NCI-H146 treated with DMSO at 0.1 percent for 48 hours (cell line): Measurements from ENCODE around the gene ELOVL6.
"Not testable (repeated sequence)": the region's sequence is repeated elsewhere in the genome, so short reads cannot be mapped to it uniquely, and the experiment has no call there.

ENCODE experiments used
- DNase-seq: peaks from one replicate; lab custom pipeline; 2025; ENCODE audit not compliant: unreplicated experiment; lab: John Stamatoyannopoulos, UW

ELOVL6 gene

DNA sequence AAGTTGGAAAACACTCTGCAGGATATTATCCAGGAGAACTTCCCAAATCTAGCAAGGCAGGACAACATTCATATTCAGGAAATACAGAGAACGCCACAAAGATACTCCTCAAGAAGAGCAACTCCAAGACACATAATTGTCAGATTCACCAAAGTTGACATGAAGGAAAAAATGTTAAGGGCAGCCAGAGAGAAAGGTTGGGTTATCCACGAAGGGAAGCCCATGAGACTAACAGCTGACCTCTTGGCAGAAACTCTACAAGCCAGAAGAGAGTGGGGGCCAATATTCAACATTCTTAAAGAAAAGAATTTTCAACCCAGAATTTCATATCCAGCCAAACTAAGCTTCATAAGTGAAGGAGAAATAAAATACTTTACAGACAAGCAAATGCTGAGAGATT lies 120.3 kb downstream of the ELOVL6 start:
- not testable (repeated sequence) for DNase-seq

DNA sequence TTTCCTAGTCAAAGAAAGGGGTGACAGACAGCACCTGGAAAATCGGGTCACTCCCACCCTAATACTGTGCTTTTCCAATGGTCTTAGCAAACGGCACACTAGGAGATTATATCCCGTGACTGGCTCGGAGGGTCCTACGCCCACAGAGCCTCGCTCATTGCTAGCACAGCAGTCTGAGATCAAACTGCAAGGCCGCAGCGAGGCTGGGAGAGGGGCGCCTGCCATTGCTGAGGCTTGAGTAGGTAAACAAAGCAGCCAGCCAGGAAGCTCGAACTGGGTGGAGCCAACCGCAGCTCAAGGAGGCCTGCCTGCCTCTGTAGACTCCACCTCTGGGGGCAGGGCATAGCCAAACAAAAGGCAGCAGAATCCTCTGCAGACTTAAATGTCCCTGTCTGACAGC lies 121.6 kb downstream of the ELOVL6 start:
- DNase-seq = not testable (repeated sequence)

DNA sequence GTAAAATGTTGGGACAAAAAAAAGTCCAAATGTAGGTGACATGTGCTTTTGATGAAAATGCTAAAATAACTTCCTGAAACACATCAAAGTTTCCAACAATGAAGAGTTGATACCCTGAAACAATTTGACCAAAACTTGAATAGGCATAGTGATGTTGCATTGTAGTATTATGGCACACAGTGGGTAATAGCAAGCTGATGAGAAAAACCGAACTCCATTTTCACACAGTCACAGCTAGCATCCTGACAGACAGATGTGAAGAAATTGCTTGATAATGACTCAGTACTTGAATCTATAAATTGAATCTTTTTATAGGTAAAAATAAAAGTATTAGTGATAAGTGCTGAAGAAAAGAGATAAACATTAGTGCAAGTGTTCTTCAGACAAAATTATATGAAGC lies 122.5 kb downstream of the ELOVL6 start:
- DNase-seq = no peak

DNA sequence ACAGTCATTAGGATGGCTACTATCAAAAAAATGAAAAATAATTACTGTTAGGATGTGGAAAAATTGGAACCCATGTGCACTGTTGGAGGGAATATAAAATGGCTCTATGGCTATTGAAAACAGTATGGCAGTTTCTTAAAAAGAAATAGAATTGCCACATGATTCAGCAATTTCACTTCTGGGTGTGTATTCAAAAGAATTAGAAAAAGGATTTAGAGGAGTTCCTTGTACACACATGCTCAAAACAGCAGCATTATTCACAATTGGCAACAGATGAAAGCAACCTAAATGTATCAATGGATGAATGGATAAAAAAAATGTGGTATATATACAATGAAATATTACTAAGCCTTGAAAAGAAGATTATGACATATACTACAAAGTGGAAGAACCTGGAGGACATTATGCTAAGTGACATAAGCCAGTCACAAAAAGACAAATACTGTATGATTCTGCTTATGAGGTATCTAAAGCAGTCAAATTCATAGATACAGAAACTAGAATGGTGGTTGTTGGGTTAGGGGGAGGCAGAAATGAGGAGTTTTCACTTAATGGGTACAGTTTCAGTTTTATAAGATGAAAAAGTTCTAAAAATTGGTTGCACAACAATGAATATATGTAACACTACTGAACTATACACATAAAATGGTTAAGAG lies 123.2 kb downstream of the ELOVL6 start:
- no peak for DNase-seq

DNA sequence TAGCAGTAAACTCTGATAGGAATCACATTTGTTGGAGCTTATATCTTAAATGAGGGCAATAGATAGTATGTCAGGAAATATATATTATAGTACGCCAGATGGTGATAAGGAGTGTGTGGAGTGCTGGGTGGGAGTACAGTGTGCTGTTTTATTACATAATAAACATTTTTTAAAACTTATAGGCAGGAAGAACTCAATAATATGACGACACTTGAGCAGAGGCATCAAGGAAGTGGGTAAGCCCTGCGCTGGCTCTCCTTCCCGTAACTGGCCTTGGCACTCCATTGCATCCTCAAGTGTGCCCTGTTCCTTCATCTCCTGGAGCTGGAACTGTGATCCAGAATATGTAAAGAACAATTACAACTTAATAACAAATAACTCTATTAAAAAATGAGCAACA lies 123.8 kb downstream of the ELOVL6 start:
- DNase-seq = no peak

DNA sequence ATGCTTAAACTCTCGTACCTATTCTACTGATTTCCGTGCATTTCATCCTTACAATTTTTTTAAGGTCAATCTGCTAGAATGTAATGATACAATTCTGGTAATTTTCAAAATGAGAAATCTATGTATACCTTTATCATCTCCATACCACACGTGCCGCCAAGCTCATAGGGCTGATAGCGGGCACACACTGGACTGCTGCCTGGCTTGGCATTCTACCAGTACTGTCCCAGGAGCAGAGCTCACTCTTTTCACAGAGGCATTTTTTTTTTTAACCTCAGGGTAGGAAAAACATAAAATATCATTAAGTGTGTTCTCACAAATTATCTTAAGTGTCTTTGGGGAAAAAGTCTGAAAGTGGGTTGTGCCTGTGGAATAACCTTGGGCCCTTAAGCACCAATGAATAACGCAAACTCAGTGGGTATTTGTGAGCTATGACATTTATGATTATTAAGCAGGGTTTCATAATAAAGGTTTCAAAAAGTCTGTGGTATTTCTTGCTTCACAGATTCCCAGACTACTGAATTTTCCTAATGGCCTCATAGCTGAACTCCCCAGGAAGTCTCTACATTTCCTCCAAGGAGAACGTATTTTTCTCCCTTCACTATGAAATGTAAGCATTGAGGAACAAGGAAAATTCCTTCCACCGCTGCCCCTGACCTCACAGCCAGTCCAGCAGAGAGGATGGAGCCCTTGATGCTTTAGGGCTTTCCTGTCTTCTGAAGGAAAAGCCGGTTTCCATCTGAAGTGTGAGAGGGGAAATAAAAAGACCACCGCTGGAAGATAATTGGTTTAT lies 125.2 kb downstream of the ELOVL6 start:
- no peak for DNase-seq

DNA sequence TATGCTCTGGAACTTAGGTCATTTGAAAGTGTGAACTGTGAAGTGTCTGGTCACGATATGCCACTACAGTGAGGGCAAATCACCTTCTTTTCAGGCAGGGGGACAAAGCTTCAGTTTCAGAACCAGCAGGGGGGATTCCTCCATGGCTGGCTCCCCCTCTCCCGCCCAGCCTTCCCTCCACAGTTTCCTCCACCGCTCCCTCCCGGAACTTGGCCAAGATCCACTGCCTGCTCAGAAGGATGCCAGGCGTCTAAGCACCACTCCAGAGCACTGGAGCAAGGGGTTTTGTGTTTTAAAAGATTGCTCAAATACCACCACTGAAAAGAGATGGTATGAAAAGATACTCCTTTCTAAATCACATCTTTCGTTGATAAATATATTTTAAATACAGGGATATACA lies 126.9 kb downstream of the ELOVL6 start:
- no peak for DNase-seq

DNA sequence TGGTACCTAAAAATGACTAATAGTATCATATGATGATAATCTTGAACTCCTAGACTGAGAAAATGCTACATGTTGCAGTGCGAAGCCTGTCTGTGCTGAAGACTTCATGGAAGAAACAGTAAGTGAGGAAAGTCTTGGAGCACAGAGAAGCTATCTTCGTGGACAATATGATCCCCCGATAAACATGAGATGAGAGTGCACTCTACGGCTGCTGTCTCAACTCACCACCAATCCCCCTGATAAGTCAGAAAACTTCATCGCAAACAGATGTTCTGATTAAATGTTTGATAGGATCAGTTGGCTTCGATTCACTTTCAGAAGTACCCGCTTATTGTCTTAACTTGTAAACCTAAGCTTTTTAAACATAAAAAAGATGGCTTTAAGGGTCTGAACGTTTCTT lies 130.2 kb downstream of the ELOVL6 start:
- no peak for DNase-seq

DNA sequence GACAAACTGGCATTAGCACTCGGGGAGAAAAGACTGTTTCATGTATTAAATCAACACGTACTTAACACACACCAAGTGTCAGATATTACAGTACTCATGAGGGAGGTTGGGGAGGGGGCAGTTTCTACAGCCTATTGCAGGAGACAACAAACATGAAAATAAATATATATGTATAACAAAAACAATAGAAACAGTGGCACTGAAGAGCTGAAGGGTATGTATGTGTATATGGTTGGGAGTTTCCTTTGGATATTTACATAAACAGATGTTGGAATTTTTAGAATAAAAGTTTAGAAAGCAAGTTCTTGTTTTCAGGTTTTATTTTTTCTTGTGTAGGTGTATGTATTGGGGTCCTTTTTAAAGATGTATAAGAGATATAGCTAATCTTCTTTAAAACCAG lies 133.5 kb downstream of the ELOVL6 start:
- no peak for DNase-seq

DNA sequence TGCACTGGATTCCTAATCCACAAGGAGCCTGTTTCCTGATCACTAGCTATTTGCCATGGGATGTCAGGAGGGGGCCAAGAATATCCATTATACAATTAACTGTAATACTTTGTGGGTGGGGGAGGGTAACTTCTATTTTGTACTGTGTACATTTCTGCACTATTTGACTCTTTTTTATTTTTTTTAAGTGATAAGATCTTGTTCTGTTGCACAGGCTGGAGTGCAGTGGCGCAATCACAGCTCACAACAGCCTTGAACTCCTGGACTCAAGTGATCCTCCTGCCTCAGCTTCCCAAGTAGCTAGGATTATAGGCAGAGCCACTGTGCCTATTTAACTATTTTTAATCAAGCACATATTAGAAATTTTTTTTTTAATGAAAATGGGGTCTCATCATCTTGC lies 134.1 kb downstream of the ELOVL6 start:
- no peak for DNase-seq

DNA sequence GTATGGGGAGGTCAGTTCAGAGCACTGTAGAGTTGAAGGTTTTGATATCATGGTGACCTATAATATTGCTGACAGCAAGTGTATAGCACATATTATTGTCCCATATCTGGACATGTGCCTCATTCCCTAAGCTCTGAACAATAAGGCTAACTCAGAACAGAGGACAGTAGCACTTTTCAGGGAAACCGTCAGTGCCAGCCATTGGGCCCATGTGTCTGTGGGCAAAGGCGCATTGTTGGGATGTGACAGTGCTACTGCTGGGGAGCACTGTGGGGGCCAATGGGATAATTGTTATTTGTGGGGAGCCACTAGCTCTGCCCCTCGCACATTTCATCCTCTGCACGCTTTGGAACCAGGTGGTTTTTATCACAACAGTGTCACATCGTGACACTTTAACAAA lies 136.2 kb downstream of the ELOVL6 start:
- DNase-seq = no peak

DNA sequence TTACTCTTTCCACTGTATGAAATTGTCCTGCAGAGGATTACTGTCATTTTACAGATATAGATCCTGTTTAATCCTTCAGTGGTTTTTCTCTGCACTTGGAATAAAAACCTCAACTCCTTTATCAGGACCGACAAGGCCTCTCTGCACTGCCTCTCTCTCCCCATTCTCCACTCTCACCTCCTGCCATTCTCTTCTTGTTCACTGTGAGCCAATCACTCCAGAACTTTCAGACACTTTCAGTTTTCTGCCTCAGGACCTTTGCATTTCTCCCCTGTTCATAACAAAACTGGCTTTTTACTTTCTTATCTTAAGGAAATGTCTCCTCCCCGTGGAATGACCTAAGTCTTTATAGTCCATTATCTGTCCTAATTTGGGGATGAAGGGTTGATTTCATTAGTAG lies 137.3 kb downstream of the ELOVL6 start:
- no peak for DNase-seq

DNA sequence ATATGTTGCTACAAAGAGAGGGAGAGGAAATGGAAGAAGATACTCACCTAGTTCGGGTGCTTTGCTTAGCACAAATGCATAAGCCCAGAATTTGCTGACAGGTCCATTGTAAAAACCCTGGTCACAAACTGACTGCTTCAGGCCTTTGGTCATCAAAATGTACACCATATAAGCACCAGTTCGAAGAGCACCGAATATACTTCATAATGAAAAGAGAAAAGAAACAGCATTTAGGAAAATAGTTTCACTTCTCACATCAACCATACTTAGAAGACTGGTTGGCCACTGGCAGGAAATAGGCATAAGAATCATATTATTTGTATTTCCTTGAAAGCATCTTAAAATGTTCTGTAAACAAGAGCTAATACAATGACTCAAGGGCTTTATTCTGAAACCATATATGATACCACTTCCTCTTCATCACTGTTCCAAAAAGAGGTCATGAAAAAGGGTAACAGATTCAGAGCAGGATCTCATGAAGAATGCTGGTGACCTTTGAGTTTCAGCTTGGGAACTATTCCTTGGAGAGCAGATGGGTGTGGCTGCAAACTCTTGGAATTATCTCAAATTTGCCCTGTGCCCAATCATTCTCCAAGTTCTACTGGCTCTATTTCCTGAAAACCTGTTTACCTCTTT lies 138.7 kb downstream of the ELOVL6 start:
- DNase-seq = no peak

DNA sequence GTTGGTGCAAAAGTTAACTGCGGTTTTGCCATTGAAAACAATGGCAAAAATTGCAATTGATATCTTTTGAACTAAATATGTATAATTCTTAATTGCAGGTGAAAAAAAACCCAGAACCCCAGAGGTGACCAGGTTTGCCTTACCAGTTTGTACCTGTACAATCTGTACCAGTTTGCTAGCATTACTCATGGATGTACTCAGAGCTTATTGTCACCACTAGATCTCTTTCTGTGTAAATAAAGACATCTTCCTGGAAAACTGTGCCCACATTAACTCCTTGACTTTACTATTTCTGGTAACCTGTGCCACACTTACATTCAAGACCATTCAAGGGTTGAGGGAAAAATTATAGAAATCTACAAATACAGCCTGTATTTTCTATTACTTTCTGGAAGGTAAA lies 139.7 kb downstream of the ELOVL6 start:
- DNase-seq = no peak

DNA sequence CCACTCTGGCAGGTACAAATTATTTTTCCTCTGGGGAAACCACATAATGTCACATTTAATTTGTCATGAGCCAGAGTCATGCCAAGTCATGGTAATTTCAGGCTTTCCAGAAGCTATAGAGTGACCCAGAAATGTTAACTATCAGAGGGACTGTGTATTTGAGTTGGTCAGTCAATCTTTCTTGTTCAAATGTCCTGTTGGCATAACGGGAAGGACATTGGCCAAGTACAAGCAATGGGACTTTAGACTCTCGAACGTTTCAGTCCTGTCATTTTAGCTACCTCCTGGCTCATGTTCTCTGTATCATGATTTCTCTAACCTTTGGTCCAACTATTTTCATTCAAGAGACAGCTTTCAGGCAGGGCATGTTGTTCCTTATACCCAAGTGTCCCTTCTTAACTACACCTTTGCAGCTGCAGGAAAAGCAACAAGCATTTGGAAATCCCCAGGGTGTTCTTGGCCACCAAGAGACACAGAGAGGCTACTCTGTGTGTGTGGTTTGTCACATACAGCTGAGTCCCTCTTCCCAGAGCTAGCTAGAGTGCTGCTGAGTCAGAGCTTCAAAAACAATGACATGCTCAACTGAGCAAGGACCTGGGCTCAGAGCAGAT lies 143.2 kb downstream of the ELOVL6 start:
- DNase-seq = no peak

DNA sequence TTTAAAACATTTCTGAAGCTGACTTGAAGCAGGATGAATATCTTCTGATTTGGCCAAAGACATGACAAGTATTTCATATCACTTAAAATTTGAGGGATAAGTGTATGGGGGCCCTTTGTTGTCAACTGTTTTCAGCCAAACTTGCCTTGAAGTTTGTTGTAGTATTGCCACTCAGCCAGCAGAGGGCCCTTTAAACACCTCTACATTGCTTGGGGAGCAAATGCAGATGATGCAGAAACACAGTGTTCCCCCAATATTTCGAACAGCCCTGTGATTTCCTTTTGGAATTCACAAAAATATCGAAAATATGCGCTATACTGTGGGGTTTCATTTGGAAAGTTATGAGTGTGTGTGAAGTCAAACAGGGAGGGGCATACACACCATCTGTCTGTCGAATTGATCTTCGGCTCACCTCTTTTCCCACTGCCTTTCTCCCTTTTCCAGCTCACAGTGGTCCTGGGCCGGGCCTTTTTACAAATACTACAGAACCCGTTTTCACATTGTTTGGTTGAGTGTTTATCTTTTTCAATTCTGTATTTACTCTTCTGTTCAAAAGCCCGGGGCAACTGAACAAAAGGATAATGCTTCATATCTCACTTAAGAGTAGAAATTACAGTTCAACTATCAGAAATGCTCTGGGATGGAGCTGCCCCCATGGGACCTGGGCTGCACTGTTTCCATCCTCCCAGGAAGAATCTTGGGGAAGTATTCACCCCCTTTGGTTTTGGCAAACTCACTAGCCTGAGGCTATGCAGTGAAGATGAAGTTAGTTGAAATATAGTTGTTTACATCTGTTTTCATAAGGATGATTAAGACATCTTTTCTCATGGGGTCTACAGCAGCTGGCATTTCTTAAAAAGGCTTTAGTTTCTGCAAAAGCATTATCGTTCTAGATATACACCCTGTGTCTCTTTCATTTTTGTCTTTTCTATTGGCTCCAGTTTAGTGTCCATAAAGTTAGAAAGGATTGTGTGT lies 148.2 kb downstream of the ELOVL6 start:
- no peak for DNase-seq

DNA sequence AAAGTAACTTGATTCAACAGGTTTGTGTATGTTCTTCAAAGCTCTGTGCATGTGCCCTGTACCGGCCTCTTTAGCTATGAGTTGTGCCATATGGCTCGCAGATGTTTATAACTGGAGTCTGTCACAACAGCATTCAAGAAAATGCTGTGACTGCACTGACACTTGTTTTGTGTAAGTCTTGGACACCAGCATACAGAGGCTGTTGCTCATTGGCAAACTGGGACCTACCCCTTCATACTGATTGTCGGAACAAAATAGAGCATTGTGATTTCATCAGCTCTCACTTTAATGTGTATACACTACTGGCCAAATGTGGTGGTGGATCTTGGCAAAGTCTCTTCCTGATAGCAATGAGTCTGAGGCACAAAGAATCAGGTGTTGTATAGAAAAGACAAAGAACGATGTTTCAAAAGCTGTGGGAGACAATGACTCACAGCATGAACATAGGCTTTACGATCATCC lies 151.8 kb downstream of the ELOVL6 start:
- DNase-seq = no peak

DNA sequence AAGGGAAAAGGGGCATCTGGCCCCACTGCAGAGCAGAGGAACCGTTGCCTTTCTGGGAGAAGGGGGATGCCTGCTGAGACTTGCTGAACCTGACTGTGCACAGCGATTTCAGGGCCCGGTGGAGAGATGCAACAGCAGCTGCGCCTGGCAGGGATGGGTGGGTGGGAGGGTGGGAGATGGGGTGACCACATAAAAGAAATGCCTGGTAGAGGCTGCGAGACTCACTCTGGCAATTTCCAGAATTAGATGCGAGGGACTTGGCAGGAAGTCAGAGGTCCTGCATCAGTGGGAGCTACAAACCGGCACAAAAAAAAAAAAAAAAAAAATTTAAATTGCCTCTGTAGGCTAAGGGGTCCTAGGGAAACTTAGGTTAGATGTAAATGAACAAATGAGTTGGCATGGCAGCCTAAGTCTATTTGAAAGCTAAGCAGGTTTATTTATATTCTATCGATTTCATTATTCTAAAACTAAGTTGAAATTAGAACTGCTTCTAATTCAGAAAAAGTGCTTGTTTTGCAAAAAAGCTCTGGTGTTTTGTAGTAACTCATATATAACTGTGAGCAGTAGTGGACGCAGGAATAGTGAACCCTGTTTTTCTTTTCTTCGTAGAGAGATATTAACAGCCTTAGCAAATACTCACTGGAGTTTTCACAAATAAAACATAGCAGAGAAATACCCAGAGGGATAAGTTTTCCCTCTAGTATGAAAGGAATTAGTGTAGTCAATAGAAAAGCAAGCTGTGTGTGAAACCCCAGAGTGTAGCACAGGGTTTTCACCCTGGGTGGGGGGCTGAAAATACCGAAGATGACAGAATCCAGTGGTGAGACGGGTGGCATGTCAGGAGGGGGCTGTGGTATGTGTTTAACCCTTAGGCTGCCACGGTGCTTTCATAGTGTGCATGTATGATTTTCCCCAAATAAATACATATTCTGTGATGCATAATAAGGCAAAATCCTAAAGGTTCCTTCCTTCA lies 155.6 kb downstream of the ELOVL6 start:
- no peak for DNase-seq

DNA sequence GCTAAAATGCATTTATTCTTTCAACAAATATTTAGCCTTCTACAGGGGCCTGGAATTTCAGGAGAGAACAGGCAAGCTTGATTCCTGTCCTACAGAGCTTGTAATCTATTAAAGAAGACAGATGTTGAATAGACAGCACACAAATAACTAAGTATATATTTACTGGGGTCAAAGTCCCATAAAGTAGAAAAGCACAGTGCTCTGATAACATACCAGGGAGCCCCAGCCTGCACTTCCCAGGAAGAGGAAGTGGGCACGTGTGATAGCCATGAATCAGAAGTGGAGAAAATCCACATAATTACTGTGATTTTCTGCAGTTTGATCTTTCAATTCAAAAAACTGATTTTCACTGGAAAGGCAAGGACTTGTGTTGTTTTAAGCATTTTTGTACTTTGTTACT lies 156.7 kb downstream of the ELOVL6 start:
- DNase-seq = no peak
